ENCODE data around the gene PIK3AP1. TPM values are rescaled to one million over a fixed set of nuclear protein-coding genes. Genes with fewer than 3 reads are reported as not detected.
"Not testable (repeated sequence)": the region's sequence is repeated elsewhere in the genome, so short reads cannot be mapped to it uniquely, and the experiment has no call there.

PIK3AP1 gene
- total RNA-seq, 2 donors from 2014 or later, result 3.8 to 15.6 TPM

GRCh38 chr10:96743988-96744585 lies 23.8 kb upstream of the PIK3AP1 start:
- intact Hi-C loops (cut with DNase I), result no loop called here
- peak in 3 of 4 experiments; percentile 12 to 33 (median 17) for TF ChIP-seq CTCF (IDR thresholded peaks at IDR 0.05)
- no peak for TF ChIP-seq POLR2A (IDR thresholded peaks at IDR 0.05)
- no peak for TF ChIP-seq POLR2AphosphoS5 (IDR thresholded peaks at IDR 0.05)
- H3K27me3 ChIP-seq (replicated peaks; ENCODE audit: insufficient read depth), result no peaks in the 10 kb centered on the region
- no peaks in the 10 kb centered on the region for H3K4me1 ChIP-seq (replicated peaks)
- no peak overlapping the region for H3K27ac ChIP-seq
- DNase-seq (ENCODE audit: low spot score), result no peak
- no peaks in the 10 kb centered on the region for H3K9me3 ChIP-seq
- no peak overlapping the region for H3K4me3 ChIP-seq
- no peaks in the 10 kb centered on the region for H3K36me3 ChIP-seq
- WGBS, result 62% methylated on average over 7 of the region's 7 CpGs

- H3K4me3 ChIP-seq; DNase-seq (ENCODE audit: low spot score); H3K27ac ChIP-seq; H3K4me1 ChIP-seq (replicated peaks); H3K9me3 ChIP-seq; intact Hi-C loops (cut with DNase I); H3K36me3 ChIP-seq; H3K27me3 ChIP-seq (replicated peaks; ENCODE audit: insufficient read depth): not testable (repeated sequence)
- WGBS, result 80% methylated on average over 6 of the region's 6 CpGs
These were observed 21.2 kb upstream of the PIK3AP1 start for GRCh38 chr10:96741557-96741956.

GRCh38 chr10:96740579-96741281 lies 20.4 kb upstream of the PIK3AP1 start:
- 57% methylated on average over 9 of the region's 9 CpGs for WGBS
- DNase-seq (ENCODE audit: low spot score), result no peak
- intact Hi-C loops (cut with DNase I), result no loop called here
- no peaks in the 10 kb centered on the region for H3K36me3 ChIP-seq
- no peaks in the 10 kb centered on the region for H3K4me1 ChIP-seq (replicated peaks)
- TF ChIP-seq CTCF (IDR thresholded peaks at IDR 0.05) (no peak), POLR2AphosphoS5 (IDR thresholded peaks at IDR 0.05) (no peak), POLR2A (IDR thresholded peaks at IDR 0.05) (no peak)
- no peak overlapping the region for H3K27ac ChIP-seq
- H3K9me3 ChIP-seq, result no peaks in the 10 kb centered on the region
- H3K27me3 ChIP-seq (replicated peaks; ENCODE audit: insufficient read depth), result no peaks in the 10 kb centered on the region
- H3K4me3 ChIP-seq, result no peak overlapping the region

DNA sequence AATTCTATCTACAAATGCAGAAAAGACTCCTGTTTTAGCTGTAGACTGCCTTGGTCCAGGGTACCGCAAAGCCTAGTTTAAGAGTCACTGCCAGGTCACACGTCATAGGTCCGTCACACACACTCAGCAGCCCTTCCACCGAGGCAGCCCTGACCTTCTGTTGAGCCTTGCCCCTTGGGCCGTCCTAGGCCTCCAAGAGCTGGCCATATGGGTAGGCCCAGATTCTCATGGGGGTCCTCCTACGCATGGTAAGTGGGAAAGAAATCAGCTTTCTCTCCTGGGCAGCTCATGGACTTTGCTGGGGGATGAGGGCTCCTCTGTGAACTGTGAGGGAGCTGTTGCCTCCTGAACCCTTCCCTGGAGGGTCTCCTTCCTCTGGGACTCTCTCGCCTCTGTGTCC lies 19.8 kb upstream of the PIK3AP1 start:
- Histone ChIP-seq H3K4me1 (replicated peaks) (no peaks in the 10 kb centered on the region), H3K36me3 (no peaks in the 10 kb centered on the region), H3K27ac (no peak overlapping the region), H3K9me3 (no peaks in the 10 kb centered on the region), H3K4me3 (no peak overlapping the region), H3K27me3 (replicated peaks; ENCODE audit: insufficient read depth) (no peaks in the 10 kb centered on the region)
- intact Hi-C loops (cut with DNase I), result no loop called here
- DNase-seq (ENCODE audit: low spot score), result no peak
- TF ChIP-seq CTCF (IDR thresholded peaks at IDR 0.05) (no peak), POLR2A (IDR thresholded peaks at IDR 0.05) (no peak), POLR2AphosphoS5 (IDR thresholded peaks at IDR 0.05) (no peak)
- 96% methylated on average over 7 of the region's 7 CpGs for WGBS

GRCh38 chr10:96737307-96737902 lies 17.1 kb upstream of the PIK3AP1 start:
- H3K9me3 ChIP-seq; H3K36me3 ChIP-seq; H3K27me3 ChIP-seq (replicated peaks; ENCODE audit: insufficient read depth); intact Hi-C loops (cut with DNase I); H3K27ac ChIP-seq; H3K4me3 ChIP-seq; DNase-seq (ENCODE audit: low spot score); H3K4me1 ChIP-seq (replicated peaks): not testable (repeated sequence)
- 87% methylated on average over 1 of the region's 1 CpG for WGBS

Measured in prostate gland (tissue), 2 donors.